DND-41 (cell line): ENCODE data around the gene TRIM2.

ENCODE experiments used
- CTCF ChIP-seq: IDR thresholded peaks from 2 replicates; pipeline ENCODE4 v1.5.1; 2012; ENCODE audit warnings: borderline replicate concordance, low read length, moderate library complexity, mild to moderate bottlenecking; ENCODE audit not compliant: poor library complexity, severe bottlenecking; ENCODE audit errors: extremely low read depth
- EZH2 ChIP-seq: IDR thresholded peaks from 3 replicates; pipeline ENCODE4 v1.6.1; 2012; ENCODE audit warnings: borderline replicate concordance, low read depth, mild to moderate bottlenecking, moderate library complexity, low read length, inconsistent platforms; ENCODE audit not compliant: severe bottlenecking

- TF ChIP-seq CTCF (no peak), EZH2 (no peak)
These were observed 5.5 kb upstream of the TRIM2 start for GRCh38 chr4:153198719-153199118.
